OCI-LY3 (cell line): ENCODE results near the gene NOTUM.

Experiments
- CTCF ChIP-seq: fragments of 200-600, 300-600 bp; sonication (generic); IDR thresholded peaks from 2 replicates; pipeline ENCODE4 v1.5.1; 2014; ENCODE audit warnings: antibody characterized with exemption, low read length, low read depth
- EZH2phosphoT487 ChIP-seq: fragments of 200-600 bp; shearing (Covaris generic); IDR thresholded peaks from 2 replicates; pipeline ENCODE4 v1.6.1; 2018; ENCODE audit warnings: antibody characterized with exemption, mixed run types, low read depth

GRCh38 chr17:81996757-81997441 lies 35.9 kb upstream of the NOTUM start:
- TF ChIP-seq CTCF (no peak), EZH2phosphoT487 (no peak)
